HepG2 (cell line): ENCODE data around the gene CAPZA2. TPM values are rescaled to one million over a fixed set of nuclear protein-coding genes. Genes with fewer than 3 reads are reported as not detected.

Source experiments
- ATAC-seq: fragments of 200-7000 bp; cut with Tn5 transposase; 3 replicates; pipeline ENCODE4 v1.9.1; 2020; ENCODE audit warnings: mild to moderate bottlenecking, moderate library complexity
- BruUV-seq: library from RNA; stranded (reverse); fragments of 400-500 nt; replicated peaks from 2 replicates; lab custom pipeline; 2021; lab: Mats Ljungman, UMichigan
- CTCF ChIA-PET: fragments of 300-600 bp; formaldehyde crosslinking; extraction: SDS; loops from one replicate; lab custom pipeline; 2021; ENCODE audit warnings: low total read pairs, inconsistent platforms, low intra/inter-chr PET ratio; lab: Yijun Ruan, JAX
- POLR2A ChIA-PET: fragments of 350-600 bp; sonication (Branson Sonifier 250); formaldehyde crosslinking; loops from one replicate; lab custom pipeline; 2020; ENCODE audit warnings: antibody characterized with exemption, inconsistent platforms; lab: Yijun Ruan, JAX
- DNase-seq: peaks from one replicate; pipeline ENCODE4 v3.0.0-alpha.2; 2015; ENCODE audit warnings: low spot score
- FAIRE-seq: peaks from 3 replicates; lab custom pipeline; 2011; peaks lifted over from hg19 to GRCh38; lab: Jason Lieb, UNC
- H2AFZ ChIP-seq: one replicate; pipeline ENCODE4 v1.6.1; 2011; ENCODE audit warnings: low read length, inconsistent platforms
- H3K27ac ChIP-seq: fragments of 300-600 bp; 3 replicates; pipeline ENCODE4 v1.8.0; 2011; ENCODE audit warnings: mixed run types, mild to moderate bottlenecking, mixed read lengths, low read length, inconsistent platforms; ENCODE audit not compliant: insufficient read depth; ENCODE audit errors: extremely low read length
- H3K27me3 ChIP-seq, 2 experiments: fragments of 200-600 bp in 1 of 2; 2 replicates in 1 of 2; 3 replicates in 1 of 2; pipeline versions ENCODE4 v1.6.0 to v1.8.0; 2011; ENCODE audit warnings: low read length in 2 of 2, mild to moderate bottlenecking in 2 of 2, moderate library complexity in 2 of 2, inconsistent platforms in 1 of 2; ENCODE audit not compliant: insufficient read depth in 2 of 2, control insufficient read depth in 1 of 2
- H3K36me3 ChIP-seq, 2 experiments: fragments of 200-600 bp in 1 of 2; replicated peaks in 1 of 2; 2 replicates in 1 of 2; 3 replicates in 1 of 2; pipeline versions ENCODE4 v1.5.1 to v1.8.0; 2011; ENCODE audit warnings: low read length in 2 of 2, inconsistent platforms in 1 of 2; ENCODE audit not compliant: insufficient read depth in 2 of 2, control insufficient read depth in 1 of 2
- H3K4me1 ChIP-seq: 2 replicates; pipeline ENCODE4 v1.5.1; 2012; ENCODE audit warnings: low read length, inconsistent platforms; ENCODE audit not compliant: insufficient read depth
- H3K4me2 ChIP-seq: 2 replicates; pipeline ENCODE4 v1.6.0; 2011; ENCODE audit warnings: low read depth, low read length, inconsistent platforms
- H3K4me3 ChIP-seq, 3 experiments: fragments of 200-600 bp in 1 of 3; sonication (generic), shearing (Covaris generic) in 1 of 3; replicated peaks in 1 of 3; 2 replicates each; pipeline ENCODE4 v1.5.1; 2011 to 2016; ENCODE audit warnings: low read length in 3 of 3, inconsistent platforms in 2 of 3, low read depth in 2 of 3, mild to moderate bottlenecking in 2 of 3, control low read depth in 1 of 3, mixed read lengths in 1 of 3; ENCODE audit not compliant: insufficient read depth in 1 of 3
- H3K79me2 ChIP-seq: one replicate; pipeline ENCODE4 v1.6.1; 2011; ENCODE audit warnings: low read length, inconsistent platforms; ENCODE audit not compliant: insufficient read depth
- H3K9ac ChIP-seq: 2 replicates; pipeline ENCODE4 v1.6.0; 2011; ENCODE audit warnings: mild to moderate bottlenecking, low read depth, low read length, inconsistent platforms; ENCODE audit not compliant: insufficient read depth
- H3K9me3 ChIP-seq: 2 replicates; pipeline ENCODE4 v1.5.1; 2012; ENCODE audit warnings: mild to moderate bottlenecking, low read length
- H4K20me1 ChIP-seq: 2 replicates; pipeline ENCODE4 v1.6.0; 2011; ENCODE audit warnings: inconsistent platforms, mild to moderate bottlenecking, low read length, moderate library complexity; ENCODE audit not compliant: insufficient read depth
- EZH2 ChIP-seq: conservative IDR thresholded peaks from 2 replicates; pipeline ENCODE4 v1.6.1; 2012; ENCODE audit warnings: mild to moderate bottlenecking, low read depth, low read length, moderate library complexity
- JARID2 ChIP-seq: sonication (generic); formaldehyde crosslinking; IDR thresholded peaks from 2 replicates; pipeline ENCODE4 v1.8.1; 2023; ENCODE audit warnings: missing genetic modification reagents, inconsistent platforms; ENCODE audit not compliant: insufficient replicate concordance
- JUNB ChIP-seq: sonication (generic); formaldehyde crosslinking; IDR thresholded peaks from 2 replicates; pipeline ENCODE4 v1.8.0; 2022; ENCODE audit warnings: missing genetic modification reagents, mild to moderate bottlenecking, borderline replicate concordance
- KAT2B ChIP-seq: fragments of 150-350 bp; IDR thresholded peaks from 2 replicates; pipeline ENCODE4 v1.6.1; 2014; ENCODE audit warnings: low read depth, low read length, borderline replicate concordance
- MXI1 ChIP-seq: IDR thresholded peaks from 3 replicates; pipeline ENCODE4 v1.6.1; 2012; ENCODE audit warnings: low read depth, low read length, inconsistent platforms, borderline replicate concordance
- NKX3-1 ChIP-seq: sonication (generic); formaldehyde crosslinking; IDR thresholded peaks from 2 replicates; pipeline ENCODE4 v1.5.0; 2020; ENCODE audit warnings: missing genetic modification reagents
- PAX8 ChIP-seq: sonication (generic); formaldehyde crosslinking; IDR thresholded peaks from 2 replicates; pipeline ENCODE4 v1.8.0; 2022; ENCODE audit warnings: mild to moderate bottlenecking, missing genetic modification reagents, borderline replicate concordance
- PBX2 ChIP-seq: IDR thresholded peaks from 2 replicates; pipeline ENCODE4 v1.6.1; 2016; ENCODE audit warnings: control low read depth
- PCBP2 ChIP-seq: fragments of 200-400 bp; formaldehyde crosslinking; optimal IDR thresholded peaks from 2 replicates; pipeline ENCODE3; 2018; ENCODE audit warnings: low read length, low read depth; ENCODE audit not compliant: poor library complexity, severe bottlenecking
- SRSF1 ChIP-seq: fragments of 200-400 bp; formaldehyde crosslinking; optimal IDR thresholded peaks from 2 replicates; pipeline ENCODE3; 2017; ENCODE audit warnings: mild to moderate bottlenecking, low read depth, low read length, moderate library complexity
- ZBTB7B ChIP-seq: sonication (generic); formaldehyde crosslinking; IDR thresholded peaks from 2 replicates; pipeline ENCODE4 v1.4.0; 2020; ENCODE audit warnings: missing genetic modification reagents
- ZNF788 ChIP-seq: sonication (generic); formaldehyde crosslinking; IDR thresholded peaks from 2 replicates; pipeline ENCODE4 v1.5.0; 2020; ENCODE audit warnings: mild to moderate bottlenecking, missing genetic modification reagents, borderline replicate concordance
- WGBS: methylation state at CpG from one replicate; pipeline ENCODE4 v1.1.6; 2017; ENCODE audit warnings: low lambda C conversion rate; 5-methylcytosine and 5-hydroxymethylcytosine counted together
- in situ Hi-C: cut with HindIII; loops from 2 replicates; pipeline ENCODE4 v1.10.0; 2017; ENCODE audit warnings: low pct_unique_long_range_greater_than_20kb; ENCODE audit not compliant: extremely low pct_ligation_motif_present
- intact Hi-C: fragments of 100-400 bp; cut with micrococcal nuclease; formaldehyde crosslinking; loops from one replicate; pipeline ENCODE4 v1.10.0; 2022; ENCODE audit not compliant: unreplicated experiment
- polyA plus RNA-seq, 8 experiments: library from polyadenylated mRNA; depleted of rRNA in 3 of 8; stranded (reverse) in 7 of 8; unstranded in 1 of 8; fragments of >200 nt; fragmentation: Illumina TruSeq in 4 of 8; extraction: Trizol in 4 of 8; gene quantifications; 2 replicates each; pipeline versions ENCODE4 v1.2.1 to v1.2.3, GENCODE V29; 2011 to 2016; ENCODE audit warnings: low read depth in 4 of 8, missing spikeins in 1 of 8, mixed read lengths in 1 of 8; ENCODE audit not compliant: insufficient read depth in 1 of 8
- total RNA-seq, 5 experiments: library from RNA; depleted of rRNA; stranded (reverse); fragments of >200 nt; fragmentation: Illumina TruSeq; extraction: Trizol; gene quantifications; 2 replicates each; pipeline ENCODE4 v1.2.3, GENCODE V29; 2016; ENCODE audit warnings: low read depth in 1 of 5
- TF ChIP-seq, protein P1 (sequence below): IDR thresholded peaks from 2 replicates; pipeline ENCODE4 v1.6.1; 2016; ENCODE audit warnings: low read depth, missing genetic modification reagents, missing compliant biosample characterization
- TF ChIP-seq, protein P2 (sequence below): sonication (generic); formaldehyde crosslinking; IDR thresholded peaks from 2 replicates; pipeline ENCODE4 v1.4.0; 2020; ENCODE audit warnings: missing genetic modification reagents
- TF ChIP-seq, protein P3 (sequence below): sonication (generic); formaldehyde crosslinking; IDR thresholded peaks from 2 replicates; pipeline ENCODE4 v1.5.0; 2020; ENCODE audit warnings: mild to moderate bottlenecking, missing genetic modification reagents

CAPZA2 gene
- total and polyA plus RNA-seq, 2 of the 13 experiments (the other 11 are each of a cell fraction or from before 2014, with no cell fraction given), result 38.4 to 199 TPM

GRCh38 chr7:116906391-116906790, 44.0 kb downstream of the CAPZA2 start:
- Histone ChIP-seq H3K4me3 (no peak overlapping the region), H3K27ac (no peak overlapping the region), H3K9me3 (no peaks in the 10 kb centered on the region), H3K27me3 (no peaks in the 10 kb centered on the region; a peak in 1 of 5 replicates), H4K20me1 (no peaks in the 10 kb centered on the region), H3K4me1 (no peaks in the 10 kb centered on the region), H3K4me2 (no peak overlapping the region), H3K36me3 (peaks cover 9 to 69% of the 10 kb centered on the region in 2 experiments), H3K9ac (no peak overlapping the region), H2AFZ (no peak overlapping the region), H3K79me2 (no peaks in the 10 kb centered on the region)
- no peak for FAIRE-seq
- no peak for ATAC-seq
- BruUV-seq, result no TSS peak
- DNase-seq, result no peak
- CTCF ChIA-PET, result no interaction called here
- in situ Hi-C loops, result no loop called here
- POLR2A ChIA-PET, result no interaction called here
- intact Hi-C loops, result no loop called here
- 100% methylated on average over 1 of the region's 1 CpG for WGBS
- TF ChIP-seq PAX8 (CRISPR knock-in tag) (no peak), JUNB (no peak), PBX2 (no peak), ZBTB7B (CRISPR knock-in tag) (no peak), EZH2 (no peak), KAT2B (no peak), ZNF788 (CRISPR knock-in tag) (no peak), SRSF1 (no peak), PCBP2 (no peak), JARID2 (CRISPR knock-in tag) (no peak), NKX3-1 (CRISPR knock-in tag) (no peak), MXI1 (no peak)
- TF ChIP-seq, protein P1, sequence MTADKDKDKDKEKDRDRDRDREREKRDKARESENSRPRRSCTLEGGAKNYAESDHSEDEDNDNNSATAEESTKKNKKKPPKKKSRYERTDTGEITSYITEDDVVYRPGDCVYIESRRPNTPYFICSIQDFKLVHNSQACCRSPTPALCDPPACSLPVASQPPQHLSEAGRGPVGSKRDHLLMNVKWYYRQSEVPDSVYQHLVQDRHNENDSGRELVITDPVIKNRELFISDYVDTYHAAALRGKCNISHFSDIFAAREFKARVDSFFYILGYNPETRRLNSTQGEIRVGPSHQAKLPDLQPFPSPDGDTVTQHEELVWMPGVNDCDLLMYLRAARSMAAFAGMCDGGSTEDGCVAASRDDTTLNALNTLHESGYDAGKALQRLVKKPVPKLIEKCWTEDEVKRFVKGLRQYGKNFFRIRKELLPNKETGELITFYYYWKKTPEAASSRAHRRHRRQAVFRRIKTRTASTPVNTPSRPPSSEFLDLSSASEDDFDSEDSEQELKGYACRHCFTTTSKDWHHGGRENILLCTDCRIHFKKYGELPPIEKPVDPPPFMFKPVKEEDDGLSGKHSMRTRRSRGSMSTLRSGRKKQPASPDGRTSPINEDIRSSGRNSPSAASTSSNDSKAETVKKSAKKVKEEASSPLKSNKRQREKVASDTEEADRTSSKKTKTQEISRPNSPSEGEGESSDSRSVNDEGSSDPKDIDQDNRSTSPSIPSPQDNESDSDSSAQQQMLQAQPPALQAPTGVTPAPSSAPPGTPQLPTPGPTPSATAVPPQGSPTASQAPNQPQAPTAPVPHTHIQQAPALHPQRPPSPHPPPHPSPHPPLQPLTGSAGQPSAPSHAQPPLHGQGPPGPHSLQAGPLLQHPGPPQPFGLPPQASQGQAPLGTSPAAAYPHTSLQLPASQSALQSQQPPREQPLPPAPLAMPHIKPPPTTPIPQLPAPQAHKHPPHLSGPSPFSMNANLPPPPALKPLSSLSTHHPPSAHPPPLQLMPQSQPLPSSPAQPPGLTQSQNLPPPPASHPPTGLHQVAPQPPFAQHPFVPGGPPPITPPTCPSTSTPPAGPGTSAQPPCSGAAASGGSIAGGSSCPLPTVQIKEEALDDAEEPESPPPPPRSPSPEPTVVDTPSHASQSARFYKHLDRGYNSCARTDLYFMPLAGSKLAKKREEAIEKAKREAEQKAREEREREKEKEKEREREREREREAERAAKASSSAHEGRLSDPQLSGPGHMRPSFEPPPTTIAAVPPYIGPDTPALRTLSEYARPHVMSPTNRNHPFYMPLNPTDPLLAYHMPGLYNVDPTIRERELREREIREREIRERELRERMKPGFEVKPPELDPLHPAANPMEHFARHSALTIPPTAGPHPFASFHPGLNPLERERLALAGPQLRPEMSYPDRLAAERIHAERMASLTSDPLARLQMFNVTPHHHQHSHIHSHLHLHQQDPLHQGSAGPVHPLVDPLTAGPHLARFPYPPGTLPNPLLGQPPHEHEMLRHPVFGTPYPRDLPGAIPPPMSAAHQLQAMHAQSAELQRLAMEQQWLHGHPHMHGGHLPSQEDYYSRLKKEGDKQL (CRISPR knock-in tag), result no peak
- TF ChIP-seq, protein P2, sequence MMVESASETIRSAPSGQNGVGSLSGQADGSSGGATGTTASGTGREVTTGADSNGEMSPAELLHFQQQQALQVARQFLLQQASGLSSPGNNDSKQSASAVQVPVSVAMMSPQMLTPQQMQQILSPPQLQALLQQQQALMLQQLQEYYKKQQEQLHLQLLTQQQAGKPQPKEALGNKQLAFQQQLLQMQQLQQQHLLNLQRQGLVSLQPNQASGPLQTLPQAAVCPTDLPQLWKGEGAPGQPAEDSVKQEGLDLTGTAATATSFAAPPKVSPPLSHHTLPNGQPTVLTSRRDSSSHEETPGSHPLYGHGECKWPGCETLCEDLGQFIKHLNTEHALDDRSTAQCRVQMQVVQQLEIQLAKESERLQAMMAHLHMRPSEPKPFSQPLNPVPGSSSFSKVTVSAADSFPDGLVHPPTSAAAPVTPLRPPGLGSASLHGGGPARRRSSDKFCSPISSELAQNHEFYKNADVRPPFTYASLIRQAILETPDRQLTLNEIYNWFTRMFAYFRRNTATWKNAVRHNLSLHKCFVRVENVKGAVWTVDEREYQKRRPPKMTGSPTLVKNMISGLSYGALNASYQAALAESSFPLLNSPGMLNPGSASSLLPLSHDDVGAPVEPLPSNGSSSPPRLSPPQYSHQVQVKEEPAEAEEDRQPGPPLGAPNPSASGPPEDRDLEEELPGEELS (CRISPR knock-in tag), result no peak
- TF ChIP-seq, protein P3, sequence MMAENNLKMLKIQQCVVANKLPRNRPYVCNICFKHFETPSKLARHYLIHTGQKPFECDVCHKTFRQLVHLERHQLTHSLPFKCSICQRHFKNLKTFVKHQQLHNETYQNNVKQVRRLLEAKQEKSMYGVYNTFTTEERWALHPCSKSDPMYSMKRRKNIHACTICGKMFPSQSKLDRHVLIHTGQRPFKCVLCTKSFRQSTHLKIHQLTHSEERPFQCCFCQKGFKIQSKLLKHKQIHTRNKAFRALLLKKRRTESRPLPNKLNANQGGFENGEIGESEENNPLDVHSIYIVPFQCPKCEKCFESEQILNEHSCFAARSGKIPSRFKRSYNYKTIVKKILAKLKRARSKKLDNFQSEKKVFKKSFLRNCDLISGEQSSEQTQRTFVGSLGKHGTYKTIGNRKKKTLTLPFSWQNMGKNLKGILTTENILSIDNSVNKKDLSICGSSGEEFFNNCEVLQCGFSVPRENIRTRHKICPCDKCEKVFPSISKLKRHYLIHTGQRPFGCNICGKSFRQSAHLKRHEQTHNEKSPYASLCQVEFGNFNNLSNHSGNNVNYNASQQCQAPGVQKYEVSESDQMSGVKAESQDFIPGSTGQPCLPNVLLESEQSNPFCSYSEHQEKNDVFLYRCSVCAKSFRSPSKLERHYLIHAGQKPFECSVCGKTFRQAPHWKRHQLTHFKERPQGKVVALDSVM (CRISPR knock-in tag), result no peak
